H54 (cell line): ENCODE measurements around the gene ARHGEF7.
A peak's percentile ranks its signal among the peaks of the same experiment; 100 is the strongest.
"Not testable (repeated sequence)": the region's sequence is repeated elsewhere in the genome, so short reads cannot be mapped to it uniquely, and the experiment has no call there.

Experiments used
- DNase-seq: peaks from one replicate; pipeline ENCODE4 v3.0.0; 2011; ENCODE audit warnings: low spot score, mixed read lengths; ENCODE audit not compliant: insufficient read length
- FAIRE-seq: peaks from 3 replicates; lab custom pipeline; 2011; peaks lifted over from hg19 to GRCh38; lab: Jason Lieb, UNC
- POLR2A ChIP-seq: IDR thresholded peaks from 2 replicates; pipeline ENCODE4 v1.6.1; 2011; ENCODE audit warnings: low read depth, mild to moderate bottlenecking, low read length

The ARHGEF7 gene

DNA sequence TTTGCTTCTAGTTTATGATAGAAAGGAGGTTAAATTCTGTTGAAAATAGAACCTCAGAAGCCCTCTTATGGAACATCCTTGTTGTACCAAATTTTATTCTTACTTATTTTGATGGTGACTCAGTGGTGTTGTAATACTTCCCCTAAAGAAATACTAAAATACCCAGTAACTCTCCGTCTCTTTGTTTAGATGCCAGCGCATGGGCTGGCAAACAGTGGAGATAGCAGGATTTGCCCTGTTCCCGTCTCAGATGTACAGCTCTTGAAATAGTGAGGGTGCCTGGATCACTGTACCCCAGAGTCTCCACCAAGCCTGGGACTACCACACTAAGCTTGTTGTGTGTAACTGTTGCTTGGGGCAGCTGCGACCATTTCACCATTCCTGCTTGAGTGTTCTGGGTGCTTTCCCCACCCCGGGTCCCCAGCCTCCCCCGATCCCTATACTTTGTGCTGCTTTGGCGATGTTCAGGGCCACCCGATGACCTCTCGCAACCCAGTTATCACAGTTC is 138.3 kb downstream of the ARHGEF7 start:
- no peak for TF ChIP-seq POLR2A
- FAIRE-seq (no peak), DNase-seq (no peak)

DNA sequence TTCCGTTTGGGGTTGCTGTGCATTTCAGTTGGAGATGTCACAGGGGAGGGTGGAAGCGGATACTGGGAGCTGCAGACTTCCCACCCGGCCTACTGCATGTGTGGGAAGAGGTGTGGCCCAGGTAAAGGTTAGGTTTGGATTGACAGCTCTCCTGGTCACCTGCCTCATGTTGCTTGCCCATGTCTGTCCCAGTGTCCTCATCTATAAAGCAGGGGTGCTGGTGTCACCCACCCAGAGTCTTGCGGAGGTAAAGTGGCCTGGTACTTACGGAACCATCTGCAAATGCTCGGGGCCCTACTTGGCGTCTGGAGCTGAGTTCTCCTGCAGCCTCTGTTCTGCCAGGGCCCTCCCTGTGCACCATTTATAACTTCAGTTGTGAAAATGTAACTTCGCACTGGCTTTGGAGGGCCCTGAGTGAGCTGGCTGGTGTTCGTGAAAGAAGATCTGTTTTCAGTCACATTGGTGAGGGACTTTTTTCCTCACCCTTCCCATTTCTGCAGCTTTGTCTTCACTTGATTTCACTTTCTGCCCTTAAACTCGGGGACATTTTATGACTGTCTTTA is 140.2 kb downstream of the ARHGEF7 start:
- no peak for TF ChIP-seq POLR2A
- DNase-seq (no peak), FAIRE-seq (no peak)

DNA sequence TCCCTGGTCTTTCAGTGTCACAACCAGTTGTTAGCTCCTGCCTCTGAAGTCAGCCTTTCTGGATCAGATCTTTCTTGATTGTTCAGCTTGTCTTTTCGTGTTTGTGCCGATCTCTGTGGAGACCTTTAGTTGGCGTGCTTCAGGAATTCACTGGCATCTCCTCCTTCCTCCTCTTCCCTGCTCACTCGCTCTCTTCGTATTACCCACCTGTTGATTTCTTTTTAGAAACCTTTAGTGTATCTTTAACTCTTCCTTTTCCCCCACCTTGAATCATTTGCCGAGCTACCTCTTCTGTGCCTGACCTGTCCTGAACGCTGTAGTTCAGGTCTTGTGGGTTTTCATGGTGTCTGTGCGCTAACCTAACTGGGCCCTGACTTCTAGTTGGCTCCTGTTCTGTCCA is 141.3 kb downstream of the ARHGEF7 start:
- DNase-seq (no peak), FAIRE-seq (peak; percentile 30)
- TF ChIP-seq POLR2A: no peak

DNA sequence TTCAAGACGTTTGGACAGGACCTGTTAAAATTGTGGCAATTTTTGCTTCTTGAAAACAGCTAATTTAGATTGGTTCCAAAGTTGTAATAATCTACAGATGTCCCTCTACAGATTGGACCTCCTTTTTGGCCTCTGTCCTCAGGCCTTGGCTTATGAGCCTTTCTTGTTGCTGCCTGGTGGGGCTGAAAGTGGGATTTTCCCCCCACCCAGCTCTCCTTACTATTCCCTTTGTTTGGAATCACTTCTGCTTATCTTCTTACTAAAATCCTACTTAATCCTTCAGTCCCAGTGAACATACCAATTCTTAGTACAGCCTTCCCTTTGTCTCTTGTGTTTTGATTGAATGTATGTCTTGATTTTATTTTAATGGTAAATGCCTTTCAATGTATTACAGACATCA is 141.8 kb downstream of the ARHGEF7 start:
- peak; percentile 23 for FAIRE-seq
- TF ChIP-seq POLR2A: no peak
- no peak for DNase-seq

DNA sequence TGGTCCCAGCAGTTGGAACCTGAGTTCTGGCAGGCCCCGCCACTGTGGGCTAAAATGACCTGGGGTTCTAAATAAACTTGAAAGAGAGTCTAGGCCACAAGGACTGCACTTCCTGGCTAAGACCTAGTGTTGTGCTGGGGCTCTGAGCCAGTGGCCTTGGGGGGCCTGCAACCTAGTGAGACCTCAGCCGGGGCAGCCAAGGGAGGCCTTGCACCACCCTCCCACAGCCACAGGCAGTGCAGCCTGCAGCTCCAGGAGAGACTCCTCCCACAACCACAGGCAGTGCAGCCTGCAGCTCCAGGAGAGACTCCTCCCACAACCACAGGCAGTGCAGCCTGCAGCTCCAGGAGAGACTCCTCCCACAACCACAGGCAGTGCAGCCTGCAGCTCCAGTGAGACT is 142.8 kb downstream of the ARHGEF7 start:
- not testable (repeated sequence) for FAIRE-seq, DNase-seq

DNA sequence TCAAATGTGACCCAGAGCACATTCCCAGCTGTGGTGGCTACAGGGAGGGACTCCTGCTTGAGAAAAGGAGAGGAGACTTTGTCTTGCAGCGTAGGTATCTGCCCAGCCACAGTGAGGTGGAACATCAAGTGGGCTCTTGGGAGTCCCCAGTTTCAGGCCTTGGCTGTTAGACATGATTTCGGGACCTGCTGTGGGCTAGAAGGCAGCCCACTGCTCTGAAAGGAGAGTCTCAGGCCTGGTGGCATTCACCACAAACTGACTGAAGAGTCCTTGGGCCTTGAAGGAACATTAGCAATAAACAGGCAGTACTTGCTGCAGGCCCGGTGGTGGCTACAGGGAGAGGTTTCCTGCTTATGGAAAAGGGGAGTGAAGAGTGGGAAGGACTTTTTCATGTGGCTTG is 143.5 kb downstream of the ARHGEF7 start:
- no peak for FAIRE-seq
- no peak for DNase-seq
- no peak for TF ChIP-seq POLR2A

DNA sequence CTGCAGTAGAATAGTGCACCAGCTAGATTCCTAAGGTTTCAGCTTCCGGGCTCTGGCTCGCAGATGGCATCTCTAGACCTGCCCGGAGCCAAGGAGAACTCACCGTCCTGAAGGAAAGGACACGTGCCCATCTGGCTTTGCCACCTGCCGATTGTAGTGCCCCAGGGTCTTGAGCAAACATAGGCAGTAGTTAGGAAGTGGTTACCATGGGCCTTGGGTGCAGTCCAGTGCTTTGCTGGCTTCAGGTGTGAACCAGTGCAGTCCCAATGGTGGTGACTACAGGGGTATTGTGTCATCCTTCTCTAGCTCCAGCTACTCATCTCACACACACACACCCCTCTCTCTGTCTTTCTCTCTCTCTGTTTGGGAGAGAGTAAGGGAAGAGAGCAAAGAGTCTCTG is 143.9 kb downstream of the ARHGEF7 start:
- FAIRE-seq: no peak

DNA sequence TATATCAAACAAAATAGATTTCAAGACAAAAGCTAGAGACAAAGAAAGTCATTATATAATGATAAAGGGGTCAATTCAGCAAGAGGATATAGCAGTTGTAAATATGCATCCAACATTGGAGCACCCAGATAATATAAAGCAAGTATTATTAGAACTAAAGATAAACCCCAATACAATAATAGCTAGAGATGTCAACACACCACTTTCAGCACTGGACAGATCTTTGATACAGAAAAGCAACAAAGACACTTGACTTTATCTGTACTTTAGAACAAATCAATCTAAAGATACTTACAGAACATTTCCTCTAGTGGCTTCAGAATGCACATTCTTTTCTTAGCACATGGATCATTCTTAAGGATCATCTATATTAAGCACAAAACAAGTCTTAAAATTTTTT is 146.2 kb downstream of the ARHGEF7 start:
- TF ChIP-seq POLR2A: no peak
- FAIRE-seq (no peak), DNase-seq (no peak)

More for the DNA sequence above, 143.9 kb downstream of the ARHGEF7 start:
- no peak for TF ChIP-seq POLR2A
- no peak for DNase-seq

DNA sequence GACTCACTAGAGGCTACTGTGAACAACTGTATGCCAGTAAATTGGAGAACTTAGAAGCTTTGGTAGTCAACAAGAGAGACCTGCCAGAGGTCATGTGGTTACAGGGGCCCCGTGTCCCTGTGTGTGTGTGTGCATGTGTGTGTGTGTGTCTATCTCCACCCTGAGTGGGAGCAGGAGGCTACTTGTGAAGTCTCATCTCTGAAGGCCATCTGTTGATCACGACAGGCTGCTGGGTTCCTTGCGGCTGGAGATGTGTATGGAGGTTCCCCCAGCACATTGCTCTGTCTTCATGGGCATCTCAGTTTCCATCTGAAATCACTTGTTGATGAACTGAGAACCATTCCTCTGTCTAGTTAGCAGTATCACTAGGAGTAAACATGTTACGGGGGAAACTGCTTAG is 147.2 kb downstream of the ARHGEF7 start:
- FAIRE-seq (no peak), DNase-seq (no peak)
- TF ChIP-seq POLR2A: no peak

DNA sequence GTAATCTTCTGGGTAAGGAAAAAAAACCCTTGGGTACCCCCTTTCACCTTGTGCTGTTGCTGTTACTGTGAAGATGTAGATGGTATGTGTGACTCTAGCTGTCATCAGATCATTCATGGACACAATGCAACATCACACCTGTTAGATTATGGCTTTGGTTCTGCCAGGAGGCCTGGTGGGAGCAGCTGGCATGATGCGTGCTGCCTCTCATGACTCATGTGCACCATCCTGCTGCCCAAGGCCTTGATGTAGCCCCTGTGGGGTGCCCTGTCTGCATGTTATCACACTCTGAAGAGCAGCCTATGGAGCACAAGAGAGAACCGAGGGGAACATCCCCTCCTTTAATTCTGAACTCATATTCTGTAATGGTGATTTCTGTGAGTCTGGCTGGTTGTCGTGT is 147.6 kb downstream of the ARHGEF7 start:
- no peak for TF ChIP-seq POLR2A
- DNase-seq (no peak), FAIRE-seq (peak; percentile 57)

DNA sequence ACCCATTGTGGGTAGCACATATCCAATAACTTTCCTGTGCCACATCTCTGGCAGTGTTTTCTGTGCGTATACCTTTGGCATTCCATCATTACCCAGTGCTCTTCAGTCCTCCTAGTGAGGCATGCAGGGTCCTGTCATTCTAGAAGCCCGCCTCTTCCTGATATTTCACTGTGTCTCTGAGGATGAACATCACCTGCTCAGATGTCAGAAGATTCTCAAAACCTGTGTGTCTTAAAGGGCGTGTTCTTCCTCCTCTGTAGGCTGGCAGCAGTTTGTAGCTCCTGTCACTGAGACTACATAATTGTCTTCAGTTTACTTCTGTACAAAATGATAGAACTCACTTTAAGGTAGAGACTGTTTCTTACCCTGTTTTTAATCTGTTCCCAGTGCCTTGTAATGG is 148.5 kb downstream of the ARHGEF7 start:
- DNase-seq (no peak), FAIRE-seq (peak; percentile 82)
- no peak for TF ChIP-seq POLR2A

DNA sequence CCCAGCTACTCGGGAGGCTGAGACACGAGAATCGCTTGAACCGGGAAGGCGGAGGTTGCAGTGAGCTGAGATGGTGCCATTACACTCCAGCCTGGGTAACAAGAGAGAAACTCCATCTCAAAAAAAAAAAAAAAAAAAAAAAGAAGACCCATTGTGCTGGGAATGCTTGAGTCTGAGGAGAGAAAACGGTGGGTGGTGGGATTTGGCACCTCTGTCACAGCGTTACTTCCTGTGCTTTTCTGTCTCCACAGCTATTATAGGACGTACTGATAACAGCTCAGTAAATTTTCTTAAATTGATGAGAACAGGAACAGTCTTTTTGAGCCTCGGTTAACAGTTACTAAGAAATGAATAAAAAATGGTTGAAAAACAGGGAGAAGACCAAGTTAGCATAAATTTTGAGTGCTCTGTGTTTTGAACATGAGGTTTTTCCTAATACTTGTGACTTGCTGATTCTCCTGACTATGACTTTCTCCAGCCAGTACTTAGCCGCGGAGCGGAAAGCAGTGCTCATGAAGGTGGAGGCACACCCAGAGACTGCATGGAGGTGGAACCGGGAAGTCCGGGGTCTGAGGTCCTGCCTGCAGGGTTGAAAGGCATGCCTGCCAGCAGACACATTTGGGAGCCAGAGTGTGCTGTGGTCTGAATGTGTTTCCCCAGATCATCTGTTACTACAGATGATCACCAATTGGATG is 150.0 kb downstream of the ARHGEF7 start:
- DNase-seq: no peak
- TF ChIP-seq POLR2A: no peak
- no peak for FAIRE-seq

DNA sequence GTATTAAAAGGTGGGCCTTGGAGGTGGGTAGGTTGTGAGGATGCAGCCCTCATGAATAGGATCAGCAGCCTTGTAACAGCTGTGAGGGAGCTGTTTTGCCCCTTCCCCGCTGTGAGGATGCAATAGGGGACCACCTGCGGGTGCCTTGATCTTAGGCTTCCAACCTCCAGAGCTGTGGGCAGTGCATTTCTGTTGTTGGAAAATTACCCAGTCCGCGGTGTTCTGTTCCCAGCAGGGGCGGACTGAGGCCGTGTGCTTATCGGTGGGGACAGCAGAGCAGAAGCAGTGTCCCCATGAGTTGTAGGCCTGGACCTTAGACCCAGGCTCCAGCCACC is 150.6 kb downstream of the ARHGEF7 start:
- no peak for FAIRE-seq

DNA sequence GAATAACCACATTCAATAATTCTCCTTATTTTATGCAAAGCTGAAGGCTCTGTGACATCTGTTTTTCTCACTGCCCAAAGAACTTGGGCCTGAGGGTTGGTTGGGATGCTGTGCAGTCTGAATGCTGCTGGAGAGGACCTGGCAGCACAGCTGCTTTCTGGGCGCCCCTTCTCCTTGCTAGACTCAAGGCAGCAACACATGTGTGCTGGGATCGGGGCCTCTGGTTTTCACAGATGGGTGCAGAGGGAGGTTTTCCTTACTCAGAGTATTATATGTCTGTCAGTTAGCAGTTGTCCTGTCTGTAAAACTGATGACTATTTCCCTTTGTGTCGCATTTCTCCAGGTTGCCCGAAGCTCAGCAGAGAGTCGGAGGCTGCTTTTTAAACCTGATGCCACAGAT is 152.1 kb downstream of the ARHGEF7 start:
- DNase-seq (no peak), FAIRE-seq (no peak)
- no peak for TF ChIP-seq POLR2A

More for the DNA sequence above, 150.6 kb downstream of the ARHGEF7 start:
- DNase-seq: no peak
- no peak for TF ChIP-seq POLR2A

DNA sequence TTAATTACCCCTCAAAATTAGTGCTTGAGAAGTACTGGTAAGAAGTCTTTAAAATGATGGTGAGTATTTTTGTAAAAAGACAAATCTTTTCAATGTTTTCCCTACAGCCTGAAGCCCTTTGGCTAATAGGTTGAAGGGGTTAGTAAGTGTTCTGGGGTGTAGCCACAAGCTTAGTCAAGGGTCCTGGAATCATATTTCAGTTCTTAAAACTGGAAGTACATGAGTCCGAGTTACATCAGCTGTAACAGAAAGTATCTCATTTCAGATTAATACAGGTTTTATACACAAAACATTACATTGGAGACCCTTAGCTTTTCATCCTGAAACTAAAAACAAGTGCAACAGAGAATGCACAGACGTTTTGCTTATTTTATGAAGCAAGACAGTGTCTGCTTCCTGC is 152.7 kb downstream of the ARHGEF7 start:
- no peak for DNase-seq
- no peak for FAIRE-seq
- no peak for TF ChIP-seq POLR2A
